KBM-7 (cell line): ENCODE results near the gene MARCHF7.
"Not testable (repeated sequence)": the region's sequence is repeated elsewhere in the genome, so short reads cannot be mapped to it uniquely, and the experiment has no call there.

Experiments used
- DNase-seq: peaks from one replicate; pipeline ENCODE4 v3.0.0-alpha.2; 2015
- in situ Hi-C: fragments of 300-500 bp; cut with MboI; formaldehyde crosslinking; loops from 2 replicates; pipeline ENCODE4 v1.14.3; 2020; ENCODE audit warnings: low sequenced_read_pairs, low pct_unique_long_range_greater_than_20kb, mixed read lengths

The MARCHF7 gene, protein sequence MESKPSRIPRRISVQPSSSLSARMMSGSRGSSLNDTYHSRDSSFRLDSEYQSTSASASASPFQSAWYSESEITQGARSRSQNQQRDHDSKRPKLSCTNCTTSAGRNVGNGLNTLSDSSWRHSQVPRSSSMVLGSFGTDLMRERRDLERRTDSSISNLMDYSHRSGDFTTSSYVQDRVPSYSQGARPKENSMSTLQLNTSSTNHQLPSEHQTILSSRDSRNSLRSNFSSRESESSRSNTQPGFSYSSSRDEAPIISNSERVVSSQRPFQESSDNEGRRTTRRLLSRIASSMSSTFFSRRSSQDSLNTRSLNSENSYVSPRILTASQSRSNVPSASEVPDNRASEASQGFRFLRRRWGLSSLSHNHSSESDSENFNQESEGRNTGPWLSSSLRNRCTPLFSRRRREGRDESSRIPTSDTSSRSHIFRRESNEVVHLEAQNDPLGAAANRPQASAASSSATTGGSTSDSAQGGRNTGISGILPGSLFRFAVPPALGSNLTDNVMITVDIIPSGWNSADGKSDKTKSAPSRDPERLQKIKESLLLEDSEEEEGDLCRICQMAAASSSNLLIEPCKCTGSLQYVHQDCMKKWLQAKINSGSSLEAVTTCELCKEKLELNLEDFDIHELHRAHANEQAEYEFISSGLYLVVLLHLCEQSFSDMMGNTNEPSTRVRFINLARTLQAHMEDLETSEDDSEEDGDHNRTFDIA

GRCh38 chr2:159712143-159712928, at the start of gene MARCHF7:
MARCHF7 (plus strand) TSS chr2:159712506; CDS start chr2:159729023, 16,517 bp downstream.
- DNase-seq: peak; percentile 98
- in situ Hi-C loops: no loop called here

DNA sequence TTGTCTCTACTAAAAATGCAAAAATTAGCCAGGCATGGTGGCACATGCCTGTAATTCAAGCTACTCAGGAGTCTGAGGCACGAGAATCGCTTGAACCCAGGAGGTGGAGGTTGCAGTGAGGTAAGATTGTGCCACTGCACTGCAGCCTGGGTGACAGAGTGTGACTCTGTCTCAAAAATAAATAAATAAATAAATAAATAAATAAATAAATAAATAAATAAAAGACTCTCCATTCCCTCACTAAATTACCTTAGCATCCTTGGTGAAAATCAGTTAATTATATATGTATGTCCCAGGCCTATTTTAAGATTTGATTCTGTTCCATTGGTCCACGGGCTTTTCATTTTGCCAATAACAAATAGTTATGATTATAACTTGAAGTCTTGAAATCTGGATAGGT, 44.9 kb upstream of the MARCHF7 start:
- DNase-seq, in situ Hi-C loops: not testable (repeated sequence)

- in situ Hi-C loops: no loop called here
- DNase-seq: no peak
Observed at GRCh38 chr2:159671047-159671446, 41.3 kb upstream of the MARCHF7 start.

- in situ Hi-C loops: no loop called here
- DNase-seq: peak; percentile 9
Observed at GRCh38 chr2:159677654-159678053, 34.7 kb upstream of the MARCHF7 start.

GRCh38 chr2:159680692-159681091, 31.6 kb upstream of the MARCHF7 start:
- DNase-seq: no peak
- in situ Hi-C loops: no loop called here

DNA sequence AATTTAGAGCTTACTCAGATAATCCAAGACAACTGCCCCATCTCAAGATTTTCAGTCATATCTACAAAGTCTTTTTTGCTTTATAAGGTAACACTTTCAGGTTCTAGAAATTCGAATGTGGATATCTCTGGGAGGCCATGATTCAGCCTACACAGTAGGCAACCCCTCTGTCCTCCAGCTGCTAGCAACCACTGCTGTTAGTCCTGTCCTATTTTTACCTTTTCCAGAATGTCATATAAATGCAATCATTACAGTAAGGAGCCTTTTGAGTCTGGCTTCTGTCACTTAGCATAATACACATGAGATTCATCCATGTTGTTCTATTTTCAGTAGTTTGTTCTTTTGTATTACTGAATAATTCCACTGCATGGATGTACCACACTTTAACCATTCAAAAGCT, 28.5 kb upstream of the MARCHF7 start:
- in situ Hi-C loops: no loop called here
- no peak for DNase-seq

GRCh38 chr2:159684796-159685195, 27.5 kb upstream of the MARCHF7 start:
- in situ Hi-C loops: no loop called here
- DNase-seq: no peak

- in situ Hi-C loops: no loop called here
- DNase-seq: no peak
Observed at GRCh38 chr2:159694500-159695040, 17.7 kb upstream of the MARCHF7 start.

DNA sequence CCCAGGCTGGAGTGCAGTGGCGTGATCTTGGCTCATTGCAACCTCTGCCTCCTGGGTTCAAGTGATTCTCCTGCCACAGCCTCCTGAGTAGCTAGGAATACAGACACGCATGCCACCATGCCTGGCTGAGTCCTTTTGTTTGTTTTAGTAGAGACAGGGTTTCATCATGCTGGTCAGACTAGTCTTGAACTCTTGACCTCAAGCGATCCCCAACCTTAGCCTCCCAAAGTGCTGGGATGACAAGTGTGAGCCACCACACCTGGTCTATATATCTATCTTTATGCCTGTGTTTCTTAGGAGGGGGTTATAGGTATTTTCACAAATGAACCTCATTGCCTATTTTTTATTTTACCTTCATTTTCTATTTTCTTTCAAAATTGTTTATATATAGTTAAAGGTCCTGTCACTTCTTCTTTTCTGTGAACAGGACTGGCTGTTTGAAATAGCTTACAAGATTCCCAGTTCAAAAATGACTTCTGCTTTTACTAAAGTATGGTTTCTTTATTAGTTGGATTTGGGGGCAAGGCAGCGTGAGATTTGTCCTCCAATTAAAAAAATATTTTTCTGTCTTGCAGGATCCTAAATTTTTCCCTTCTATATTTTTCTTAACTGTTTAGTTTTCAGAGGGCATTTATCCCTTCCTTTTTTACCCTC, 16.4 kb upstream of the MARCHF7 start:
- peak; percentile 57 for DNase-seq
- in situ Hi-C loops: no loop called here

DNA sequence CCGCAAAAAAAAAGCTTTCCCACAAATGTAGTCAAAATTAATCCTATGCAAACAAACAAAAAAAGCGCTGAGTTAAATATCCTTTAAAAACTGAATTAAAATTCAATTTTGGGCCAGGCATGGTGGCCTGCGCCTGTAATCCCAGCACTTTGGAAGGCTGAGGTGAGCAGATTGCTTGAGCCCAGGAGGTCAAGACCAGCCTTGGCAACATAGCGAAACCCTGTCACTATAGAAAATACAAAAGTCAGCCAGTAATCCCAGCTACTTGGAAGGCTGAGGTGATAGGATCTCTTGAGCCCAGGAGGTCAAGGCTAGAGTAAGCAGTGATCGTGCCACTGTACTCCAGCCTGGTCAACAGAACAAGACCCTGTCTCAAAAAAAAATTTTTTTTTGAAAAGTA, 8.8 kb upstream of the MARCHF7 start:
- DNase-seq: no peak

DNA sequence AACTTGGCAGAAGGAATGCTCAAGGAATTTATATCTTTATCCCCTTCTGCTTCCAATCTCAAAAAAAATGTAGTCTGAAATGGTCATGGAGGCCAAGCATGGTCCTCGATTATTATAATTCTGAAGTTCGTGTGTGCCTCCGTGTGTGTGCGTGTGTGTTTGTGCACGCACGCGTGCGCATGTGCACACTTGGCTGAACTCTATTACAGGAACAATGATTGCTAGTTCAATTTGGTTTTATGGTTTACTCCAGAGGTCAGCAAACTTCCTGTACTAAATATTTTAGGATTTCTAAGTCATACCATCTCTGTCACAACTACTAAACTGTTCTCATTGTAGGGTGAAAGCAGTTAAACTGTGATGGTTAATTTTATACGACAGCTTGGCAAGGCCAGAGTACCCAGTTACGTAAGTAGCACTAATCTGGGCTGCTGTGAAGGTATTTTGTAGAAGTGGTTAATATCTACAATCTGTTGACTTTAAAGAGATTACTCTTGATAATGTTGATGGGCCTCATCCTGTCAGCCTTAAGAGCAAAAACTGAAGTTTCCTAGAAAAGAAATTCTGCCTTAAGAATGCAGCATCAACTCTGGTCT, 5.8 kb upstream of the MARCHF7 start:
- peak; percentile 14 for DNase-seq
- in situ Hi-C loops: no loop called here

More for the DNA sequence above, 8.8 kb upstream of the MARCHF7 start:
- in situ Hi-C loops: no loop called here

GRCh38 chr2:159708066-159708760, 4.1 kb upstream of the MARCHF7 start:
- DNase-seq: no peak
- in situ Hi-C loops: no loop called here

- in situ Hi-C loops: no loop called here
- no peak for DNase-seq
Observed at GRCh38 chr2:159710601-159711180, 1.6 kb upstream of the MARCHF7 start.

GRCh38 chr2:159711562-159712142, 654 bp upstream of the MARCHF7 start:
- in situ Hi-C loops: no loop called here
- no peak for DNase-seq

DNA sequence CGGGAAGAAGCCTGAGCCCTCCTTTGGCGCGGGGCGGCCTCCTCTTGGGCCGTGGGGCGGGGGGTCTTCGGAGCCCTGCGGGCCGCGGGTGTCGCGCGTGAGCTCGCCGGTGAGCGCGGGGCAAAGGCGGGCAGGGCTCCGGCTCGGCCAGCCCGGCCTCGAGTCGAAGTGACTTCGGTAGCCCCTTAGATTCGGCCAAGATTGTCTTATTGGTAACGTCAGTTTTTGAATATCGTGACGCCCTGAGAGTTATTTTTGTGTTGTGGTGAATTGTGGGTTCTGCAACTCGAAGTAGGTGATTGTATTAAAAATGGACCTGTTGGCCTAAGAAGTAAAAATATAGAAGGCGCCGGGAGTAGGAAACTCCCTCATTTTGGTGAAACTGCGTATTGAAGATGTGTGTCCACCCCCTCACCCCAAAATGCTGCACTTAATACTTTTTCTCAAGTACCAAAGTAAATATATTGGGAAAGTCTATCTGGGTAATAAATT, 669 bp downstream of the MARCHF7 start:
- no peak for DNase-seq
- in situ Hi-C loops: no loop called here

DNA sequence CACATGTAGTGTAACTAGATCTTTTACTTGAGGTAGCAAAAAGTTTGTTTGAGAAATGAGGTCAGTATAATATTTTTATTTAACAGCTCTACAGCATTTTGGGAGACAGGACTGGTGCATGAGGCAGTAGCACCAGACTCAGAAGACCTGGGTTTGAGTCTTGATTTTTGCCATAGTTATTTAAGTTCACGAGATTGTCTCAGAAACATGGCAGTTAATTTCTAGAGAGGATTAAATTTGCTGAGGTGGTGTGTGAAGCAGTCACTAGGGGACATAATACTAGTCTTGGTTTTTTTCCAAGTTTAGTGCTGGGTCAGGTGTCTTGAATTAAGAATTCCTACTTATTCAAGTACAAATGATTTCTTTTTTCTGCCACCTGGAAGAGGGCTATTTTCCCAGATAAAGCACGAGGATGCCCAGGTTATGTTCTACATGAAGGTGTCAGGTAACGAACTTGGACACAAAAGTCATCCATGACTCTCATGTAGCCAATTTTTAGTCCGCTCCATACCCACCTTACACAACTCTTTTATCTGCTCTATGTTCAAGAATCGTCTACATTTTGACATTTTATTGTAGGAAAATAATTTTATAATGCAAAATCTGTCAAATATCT, 1.4 kb downstream of the MARCHF7 start:
- DNase-seq: peak; percentile 39
- in situ Hi-C loops: no loop called here
